ENCODE measurements around the gene PTPRT.

Gene PTPRT

GRCh38 chr20:42161228-42161829 lies 1028.4 kb downstream of the PTPRT start:
- no peak for DNase-seq

GRCh38 chr20:42159808-42160207 lies 1029.9 kb downstream of the PTPRT start:
- DNase-seq: no peak

DNA sequence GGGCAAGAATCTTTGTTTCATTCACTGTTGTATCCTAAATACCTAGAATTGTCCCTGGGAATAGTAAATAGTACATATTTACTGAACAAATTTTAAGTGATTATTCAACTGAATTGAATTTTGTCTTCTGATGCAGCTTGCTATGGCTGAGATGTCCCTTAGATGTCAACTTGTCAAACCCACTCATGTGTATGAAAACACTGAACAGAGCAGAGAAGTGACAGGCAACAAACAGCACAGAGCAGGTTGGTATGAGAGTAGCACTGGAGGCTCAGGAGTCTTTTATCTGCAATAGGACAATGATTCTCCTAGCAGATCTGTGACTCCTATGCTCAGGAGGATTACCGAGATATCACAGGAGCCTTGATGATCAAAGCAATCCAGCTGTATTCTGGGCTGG lies 1031.4 kb downstream of the PTPRT start:
- DNase-seq: no peak

GRCh38 chr20:42155586-42155985 lies 1034.1 kb downstream of the PTPRT start:
- no peak for DNase-seq

- no peak for DNase-seq
Observed at GRCh38 chr20:42152575-42152974, 1037.1 kb downstream of the PTPRT start.

- no peak for DNase-seq
Observed at GRCh38 chr20:42150230-42150629, 1039.5 kb downstream of the PTPRT start.

GRCh38 chr20:42138729-42139128 lies 1051.0 kb downstream of the PTPRT start:
- no peak for DNase-seq

DNA sequence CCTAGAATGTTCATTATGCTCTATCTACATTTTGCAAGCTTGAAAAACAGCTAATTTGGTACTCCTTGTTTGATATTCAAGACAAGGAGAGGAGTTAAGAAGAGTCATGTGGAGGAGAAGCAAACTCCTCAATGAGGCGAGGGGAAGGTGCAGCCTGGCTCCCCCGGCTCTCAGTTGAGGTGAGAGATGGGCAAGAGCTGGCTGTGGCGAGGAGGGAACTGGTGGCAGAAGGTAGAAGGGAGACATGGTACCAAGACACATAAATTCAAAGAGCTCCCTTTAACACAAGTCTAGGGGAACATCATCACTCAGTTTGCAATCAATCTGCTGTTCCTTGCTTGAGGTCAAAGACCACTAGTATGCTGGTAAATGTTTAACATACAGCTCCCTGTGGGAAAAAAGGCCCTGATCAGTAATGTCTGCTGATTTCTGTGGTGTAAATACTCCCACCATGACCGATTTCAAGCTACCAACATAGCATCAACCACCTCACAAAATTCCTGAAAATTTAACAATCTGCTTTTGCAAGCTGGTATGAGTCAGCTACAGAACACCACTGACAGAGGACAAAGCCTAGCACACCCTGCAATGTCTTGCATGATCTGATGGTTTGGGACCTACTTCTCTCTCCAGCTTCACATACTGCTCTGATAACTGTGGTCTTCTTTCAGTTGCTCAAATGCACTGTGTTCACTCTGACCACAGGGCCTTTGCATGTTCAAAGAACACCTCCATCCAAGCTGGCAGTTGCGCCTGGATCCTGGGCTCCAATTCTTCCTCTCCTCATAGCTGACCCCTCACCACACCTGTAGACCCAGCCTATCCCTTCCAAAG lies 1055.2 kb downstream of the PTPRT start:
- DNase-seq: no peak

DNA sequence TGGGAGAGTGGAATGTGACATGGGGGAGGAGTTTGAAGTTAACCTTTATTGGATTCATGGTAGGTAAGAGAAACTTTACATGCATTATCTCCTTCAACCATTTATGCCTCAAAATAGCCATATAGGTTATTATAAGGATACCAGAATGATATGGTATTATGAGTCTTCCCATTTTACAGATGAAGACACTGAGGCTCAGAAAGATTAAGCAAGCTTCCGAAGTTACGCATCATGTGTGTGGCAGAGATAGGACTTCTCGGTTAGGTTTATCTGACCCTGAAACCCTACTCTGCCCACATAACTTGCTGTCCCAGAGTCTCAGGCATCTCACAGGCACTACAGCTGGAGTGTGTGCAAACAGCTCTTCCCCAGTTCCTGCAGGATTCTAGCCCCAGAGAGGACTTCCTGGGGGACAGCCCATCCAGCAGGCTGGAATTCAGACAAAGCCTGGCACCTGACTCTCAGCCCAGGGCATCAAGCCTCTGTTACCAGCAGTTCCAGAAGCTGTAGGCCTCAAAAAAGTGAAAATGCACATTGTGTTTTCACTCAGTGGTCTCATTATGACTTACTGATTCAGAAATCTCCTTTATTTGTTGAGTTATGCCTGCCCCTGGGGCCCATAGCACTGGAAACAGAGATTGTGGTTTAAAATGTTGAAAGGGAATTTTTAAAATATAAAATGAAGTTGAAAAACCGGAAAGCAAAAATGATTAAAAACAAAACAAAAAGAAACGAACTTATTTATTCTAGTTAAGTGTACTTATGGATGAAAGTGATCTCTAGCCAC lies 1058.7 kb downstream of the PTPRT start:
- no peak for DNase-seq

GRCh38 chr20:42125426-42125825 lies 1064.3 kb downstream of the PTPRT start:
- DNase-seq: no peak

- no peak for DNase-seq
Observed at GRCh38 chr20:42123981-42124473, 1065.7 kb downstream of the PTPRT start.

- no peak for DNase-seq
Observed at GRCh38 chr20:42118409-42119125, 1071.1 kb downstream of the PTPRT start.

GRCh38 chr20:42118001-42118400 lies 1071.7 kb downstream of the PTPRT start:
- no peak for DNase-seq

- DNase-seq: no peak
Observed at GRCh38 chr20:42113236-42113635, 1076.5 kb downstream of the PTPRT start.

DNA sequence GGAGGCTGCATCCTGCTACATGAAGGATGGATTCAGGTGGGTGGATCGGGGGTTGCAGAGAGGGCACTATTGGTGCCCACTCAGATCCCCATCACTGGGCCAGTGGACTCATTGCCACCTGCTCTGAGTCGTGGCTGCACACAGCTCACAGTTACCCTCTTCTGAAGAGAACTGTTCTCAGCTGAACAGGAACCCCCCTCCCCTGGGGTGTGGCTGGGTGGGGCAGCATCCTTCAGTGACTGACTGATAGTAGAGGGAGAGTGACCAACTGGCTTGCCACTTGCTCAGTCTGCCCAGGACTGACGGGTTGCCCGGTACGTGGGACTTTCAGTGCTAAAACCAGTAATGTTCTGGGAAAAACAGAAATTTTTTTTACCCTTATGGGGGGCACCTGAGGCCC lies 1077.5 kb downstream of the PTPRT start:
- DNase-seq: no peak

DNA sequence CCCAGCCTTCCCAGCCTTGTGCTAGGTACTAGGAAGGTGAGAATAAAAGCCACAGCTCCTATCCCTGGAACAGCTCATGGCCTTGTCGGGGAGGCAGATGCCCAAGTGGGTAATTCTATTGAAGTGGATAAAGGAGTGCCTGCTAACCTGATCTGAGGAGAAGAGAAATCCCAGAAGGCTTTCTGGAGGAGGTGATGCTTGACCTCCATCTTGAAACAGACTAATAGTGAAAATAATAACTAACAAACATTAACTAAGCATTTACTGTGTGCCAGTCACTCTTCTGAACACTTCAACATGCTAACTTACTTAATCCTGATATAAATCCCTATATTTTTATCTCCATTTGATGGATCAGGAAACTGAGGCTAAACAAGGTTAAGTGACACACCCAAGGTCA lies 1078.4 kb downstream of the PTPRT start:
- DNase-seq: no peak

DNA sequence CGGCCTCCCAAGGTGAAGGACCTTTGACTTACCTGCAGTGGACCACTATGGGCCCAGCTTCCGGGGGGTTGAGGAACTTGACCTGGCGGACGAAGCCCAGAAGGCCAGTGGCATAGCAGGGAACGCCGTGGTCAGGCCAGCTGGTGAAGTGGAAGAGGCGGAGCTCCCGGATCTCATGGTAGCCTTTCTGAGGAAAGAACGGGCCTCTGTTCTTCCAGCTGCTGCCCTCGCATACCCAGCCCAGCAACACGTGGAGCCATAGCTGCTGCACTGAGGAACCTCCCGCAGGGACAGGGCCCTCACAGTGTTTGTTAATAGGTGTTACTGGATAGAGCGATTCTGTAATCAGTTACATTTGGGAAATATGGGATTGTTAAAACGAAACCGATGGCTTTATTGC lies 1079.4 kb downstream of the PTPRT start:
- DNase-seq: no peak

DNA sequence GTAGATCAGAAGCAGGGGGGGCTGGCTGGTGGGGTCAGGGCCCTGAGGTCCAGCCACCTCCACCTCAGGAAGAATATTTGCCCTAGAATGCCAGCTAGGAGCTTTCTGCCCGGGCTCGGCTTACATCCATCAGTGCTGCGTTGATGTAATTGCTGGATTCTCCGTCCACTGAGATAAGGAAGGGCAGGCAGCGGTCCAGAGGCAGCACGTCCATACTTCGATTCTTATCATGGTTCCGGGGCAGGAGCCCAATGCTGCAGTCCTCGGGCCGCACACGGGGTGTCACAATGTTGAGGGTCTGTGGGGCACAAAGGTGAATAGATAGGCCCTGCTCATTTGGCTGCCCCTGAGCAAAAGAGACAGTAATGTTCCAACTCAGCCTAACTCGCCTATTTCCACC lies 1087.7 kb downstream of the PTPRT start:
- no peak for DNase-seq

DNA sequence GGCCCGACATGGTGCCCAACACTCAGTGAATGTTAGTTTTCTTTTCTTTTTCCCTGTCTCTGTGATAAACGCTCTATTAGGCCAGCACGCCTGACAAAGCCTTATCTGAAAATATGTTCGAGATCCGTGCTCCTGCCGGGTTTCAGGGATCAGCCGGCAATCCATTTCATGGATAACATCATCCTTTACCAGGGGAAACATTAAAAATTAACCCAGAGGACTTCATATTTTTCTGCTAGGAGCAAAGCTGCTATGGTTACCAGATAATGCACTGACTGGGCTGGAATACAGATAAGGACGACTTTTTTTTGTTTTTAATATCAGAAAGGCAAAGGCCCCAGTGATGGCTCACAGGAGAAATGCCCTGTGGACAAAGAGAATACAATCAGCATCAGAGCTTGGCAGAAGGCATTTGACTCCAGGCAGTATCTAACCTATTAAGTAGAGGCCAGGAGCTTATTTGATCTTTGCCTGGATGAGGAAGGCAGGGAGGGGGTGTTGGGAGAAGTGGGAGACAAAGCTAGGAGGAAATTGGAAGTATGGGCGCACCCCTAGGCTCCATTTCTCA lies 1089.5 kb downstream of the PTPRT start:
- no peak for DNase-seq

- DNase-seq: no peak
Observed at GRCh38 chr20:42099101-42099500, 1090.6 kb downstream of the PTPRT start.

DNA sequence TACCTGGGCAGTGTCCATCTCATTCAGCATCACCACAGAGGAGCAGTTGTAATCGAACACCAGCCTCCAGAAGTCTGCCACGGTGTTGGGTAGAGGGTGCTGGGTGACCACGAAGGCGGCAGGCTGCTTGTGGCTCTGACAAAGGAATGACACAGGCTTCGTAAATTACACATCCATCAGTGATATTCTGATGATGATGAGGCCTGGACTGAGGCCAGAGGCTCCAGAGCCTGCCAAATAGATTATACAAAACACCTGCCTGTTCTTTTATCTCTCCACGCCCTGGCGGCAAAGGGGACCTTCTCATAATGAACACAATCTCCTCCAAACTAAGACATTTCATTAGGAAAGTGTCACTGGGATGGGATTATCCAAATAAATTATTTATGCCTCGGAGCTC lies 1091.3 kb downstream of the PTPRT start:
- DNase-seq: no peak

GRCh38 chr20:42097741-42098140 lies 1092.0 kb downstream of the PTPRT start:
- no peak for DNase-seq

DNA sequence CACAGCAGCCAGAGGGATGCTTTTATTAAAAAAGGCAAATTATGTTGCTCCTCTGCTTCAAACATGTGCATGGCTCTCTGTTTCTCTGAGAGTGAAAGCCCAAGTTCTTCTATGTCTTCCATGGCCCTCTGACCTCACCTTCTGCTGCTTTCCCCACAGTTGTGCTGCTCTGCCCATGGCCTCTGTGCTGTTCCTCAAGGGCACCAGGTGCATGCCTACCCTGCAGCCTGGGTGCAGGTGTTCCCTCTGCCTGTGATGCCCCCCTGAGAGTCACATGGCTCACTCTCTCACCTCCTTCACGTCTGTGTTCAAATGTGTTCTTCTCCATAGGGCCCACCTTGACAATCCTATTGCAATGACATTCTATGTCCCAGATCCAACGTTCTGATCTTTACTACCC lies 1094.5 kb downstream of the PTPRT start:
- DNase-seq: no peak

Measured in left hindlimb (tissue), 1 donor.